ENCODE data around the gene ZNF516.
"Not testable (repeated sequence)": the region's sequence is repeated elsewhere in the genome, so short reads cannot be mapped to it uniquely, and the experiment has no call there.

ZNF516 gene

DNA sequence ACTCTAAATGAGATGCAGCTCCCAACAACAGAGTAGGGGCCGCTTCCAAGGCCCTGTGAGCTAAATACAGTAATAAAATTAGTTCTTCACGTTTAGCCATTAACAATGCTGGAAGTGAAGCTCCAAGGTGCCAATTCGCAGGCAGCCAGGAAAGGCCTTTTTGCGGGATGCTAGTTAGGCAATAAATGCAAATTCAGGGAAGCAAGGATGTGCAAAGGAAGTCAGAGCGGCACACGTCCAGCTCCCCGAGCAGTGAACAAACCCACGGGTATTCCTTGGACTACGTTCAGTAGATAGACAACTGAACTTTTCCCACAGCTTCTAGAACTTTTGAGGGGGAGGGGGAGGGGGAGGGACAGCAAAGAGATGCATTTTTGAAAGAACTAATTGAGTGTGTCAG is 6.9 kb downstream of the ZNF516 start:
- DNase-seq: no peak

DNA sequence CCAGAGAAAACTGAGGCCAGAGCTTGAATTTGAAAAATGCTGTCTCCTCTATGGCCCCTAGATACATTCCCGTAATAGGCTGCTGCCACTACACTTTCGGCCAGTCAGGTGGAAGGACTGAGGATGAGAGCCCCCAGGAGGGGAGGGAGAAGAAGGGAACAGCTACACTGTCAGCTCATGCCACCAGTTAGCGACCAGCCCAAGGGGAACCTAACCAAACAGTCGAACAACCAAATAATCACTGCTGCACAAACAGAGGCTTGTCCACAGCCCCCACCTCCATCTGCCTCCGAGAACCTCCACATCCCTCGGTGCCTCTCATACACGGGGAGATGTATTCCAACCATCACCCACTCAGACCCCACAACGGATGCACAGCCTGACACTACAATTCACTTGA is 7.3 kb downstream of the ZNF516 start:
- DNase-seq: no peak

GRCh38 chr18:76487070-76487469 is 8.0 kb downstream of the ZNF516 start:
- no peak for DNase-seq

DNA sequence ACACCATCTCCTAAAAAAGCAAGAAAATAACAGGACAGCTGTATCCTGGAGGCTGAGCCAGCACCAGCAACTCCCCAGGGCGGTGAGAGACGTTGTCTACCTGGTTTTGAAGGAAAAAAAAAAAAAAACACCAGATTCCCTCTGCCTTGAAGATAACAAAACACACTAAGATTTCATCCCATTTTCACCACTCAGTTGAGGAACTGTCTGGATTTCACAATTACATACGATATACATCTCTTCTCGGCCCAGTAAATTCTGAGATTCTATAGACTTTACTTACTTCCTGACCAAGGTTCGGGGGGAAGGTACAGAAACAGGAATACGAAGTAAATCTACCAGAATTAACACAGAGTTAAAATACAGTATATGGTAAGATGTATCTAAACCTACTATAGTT is 8.5 kb downstream of the ZNF516 start:
- DNase-seq: no peak

DNA sequence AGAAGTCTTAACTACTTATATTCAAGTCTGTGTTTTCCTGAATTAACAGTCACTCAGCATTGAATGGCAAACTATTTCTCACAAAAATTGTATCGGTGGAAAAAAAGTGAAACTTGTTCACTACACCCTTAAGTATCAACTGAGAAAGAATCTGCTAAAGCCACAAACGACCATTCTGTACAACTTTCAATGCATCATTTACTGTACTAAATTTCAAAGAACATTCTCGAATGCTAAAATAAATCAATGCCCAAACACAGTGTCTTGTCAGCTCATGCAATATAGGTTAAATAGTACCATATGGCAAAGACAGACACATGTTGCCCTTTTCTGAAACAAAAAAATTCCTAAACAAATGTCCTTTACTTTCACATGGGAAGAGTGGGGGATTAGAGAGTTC is 9.0 kb downstream of the ZNF516 start:
- DNase-seq: no peak

GRCh38 chr18:76484749-76485387 is 10.2 kb downstream of the ZNF516 start:
- no peak for DNase-seq

GRCh38 chr18:76483780-76484179 is 11.3 kb downstream of the ZNF516 start:
- no peak for DNase-seq

GRCh38 chr18:76482971-76483691 is 11.9 kb downstream of the ZNF516 start:
- DNase-seq: no peak

DNA sequence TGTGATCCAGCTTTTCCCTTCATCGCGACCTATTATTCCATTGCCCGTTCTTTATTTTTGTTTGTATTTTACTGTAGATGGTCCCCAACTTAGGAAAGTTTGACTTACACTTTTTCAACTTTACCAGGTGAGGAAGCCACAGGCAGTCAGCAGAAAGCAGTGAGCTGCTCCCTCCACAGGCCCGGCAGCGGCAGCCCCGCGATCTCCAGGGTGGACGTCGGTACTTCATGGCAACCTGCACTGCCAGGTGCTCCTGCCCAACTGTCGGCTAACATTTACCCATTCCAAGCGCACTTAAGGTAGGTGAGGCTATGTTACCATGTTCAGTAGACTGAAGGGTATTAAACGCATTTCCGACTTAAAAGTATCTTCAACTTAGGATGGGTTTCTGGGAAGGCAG is 12.8 kb downstream of the ZNF516 start:
- no peak for DNase-seq

DNA sequence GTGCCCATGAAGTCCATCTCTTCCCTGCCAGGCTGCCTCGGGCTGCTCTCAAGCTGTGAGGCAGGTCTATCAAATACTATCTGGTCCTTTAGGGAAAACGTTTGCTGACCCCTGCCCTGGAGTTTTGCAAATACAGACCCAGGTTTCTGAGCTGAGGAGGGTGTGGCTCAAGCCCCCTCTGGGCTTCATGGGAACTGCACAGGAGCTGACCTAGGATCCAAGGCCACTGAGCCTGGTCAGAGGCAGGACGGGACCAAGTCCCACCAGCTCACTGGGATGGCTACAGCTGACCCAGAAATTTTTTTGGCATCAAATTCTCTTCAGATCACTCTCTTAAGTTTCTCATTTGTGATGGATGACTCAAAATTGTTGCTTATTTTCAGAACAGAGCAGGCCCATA is 14.1 kb downstream of the ZNF516 start:
- DNase-seq: no peak

- no peak for DNase-seq
Observed at GRCh38 chr18:76479351-76480238, 15.4 kb downstream of the ZNF516 start.

- DNase-seq: no peak
Observed at GRCh38 chr18:76476665-76477561, 18.1 kb downstream of the ZNF516 start.

DNA sequence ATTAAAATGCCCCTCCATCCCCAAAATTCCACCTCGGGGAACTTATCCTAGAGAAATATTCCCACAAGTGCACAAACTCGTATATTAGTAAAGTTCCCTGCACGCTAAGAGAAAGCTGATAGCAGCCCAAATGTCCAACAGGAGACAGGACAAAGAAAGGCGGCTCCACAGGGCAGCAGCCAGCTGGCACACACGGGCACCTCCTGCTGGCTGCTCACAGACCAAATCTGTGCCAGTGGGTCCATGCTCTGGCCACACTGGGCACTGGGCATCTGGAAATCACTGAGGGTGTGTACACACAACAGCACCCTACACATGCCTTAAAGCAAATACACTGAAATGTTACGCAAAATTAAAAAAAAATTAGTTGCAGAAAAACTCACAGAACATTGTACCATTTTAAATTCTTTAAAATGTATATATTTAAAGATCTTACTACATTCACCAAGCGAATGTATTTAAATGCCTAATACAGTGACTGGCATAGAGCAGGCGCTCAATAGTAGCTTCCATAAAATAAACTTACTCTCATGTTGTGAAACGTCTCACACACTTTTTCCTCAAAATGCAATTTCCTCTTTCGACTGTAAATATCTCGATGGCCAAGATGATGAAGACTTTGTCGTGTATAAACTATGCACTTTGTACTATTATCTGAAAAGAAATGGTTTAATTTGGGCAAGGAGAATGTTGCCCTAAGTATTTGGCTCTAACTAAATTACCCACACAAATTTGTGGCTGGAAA is 19.4 kb downstream of the ZNF516 start:
- DNase-seq: no peak

GRCh38 chr18:76474824-76475223 is 20.2 kb downstream of the ZNF516 start:
- DNase-seq: no peak

- DNase-seq: not testable (repeated sequence)
Observed at GRCh38 chr18:76473521-76473920, 21.5 kb downstream of the ZNF516 start.

DNA sequence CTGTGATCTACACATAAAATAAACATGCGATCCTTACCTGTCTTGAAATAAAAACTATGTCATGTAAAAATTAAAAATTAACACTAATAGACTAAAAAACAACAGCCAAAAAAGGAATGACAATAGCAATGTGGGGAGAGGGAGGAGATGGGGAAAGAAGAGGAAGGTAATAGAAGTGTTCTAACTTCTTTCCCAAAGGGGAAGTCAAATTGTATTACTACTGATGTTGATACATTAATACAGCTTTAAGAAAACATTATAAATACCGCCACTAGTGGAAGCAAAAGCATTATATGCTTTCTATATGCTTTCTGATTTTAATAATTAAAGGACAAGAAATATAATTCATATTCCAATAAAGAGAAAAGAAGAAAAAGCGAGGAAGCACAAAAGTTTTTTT is 22.2 kb downstream of the ZNF516 start:
- no peak for DNase-seq

- no peak for DNase-seq
Observed at GRCh38 chr18:76471593-76471992, 23.4 kb downstream of the ZNF516 start.

DNA sequence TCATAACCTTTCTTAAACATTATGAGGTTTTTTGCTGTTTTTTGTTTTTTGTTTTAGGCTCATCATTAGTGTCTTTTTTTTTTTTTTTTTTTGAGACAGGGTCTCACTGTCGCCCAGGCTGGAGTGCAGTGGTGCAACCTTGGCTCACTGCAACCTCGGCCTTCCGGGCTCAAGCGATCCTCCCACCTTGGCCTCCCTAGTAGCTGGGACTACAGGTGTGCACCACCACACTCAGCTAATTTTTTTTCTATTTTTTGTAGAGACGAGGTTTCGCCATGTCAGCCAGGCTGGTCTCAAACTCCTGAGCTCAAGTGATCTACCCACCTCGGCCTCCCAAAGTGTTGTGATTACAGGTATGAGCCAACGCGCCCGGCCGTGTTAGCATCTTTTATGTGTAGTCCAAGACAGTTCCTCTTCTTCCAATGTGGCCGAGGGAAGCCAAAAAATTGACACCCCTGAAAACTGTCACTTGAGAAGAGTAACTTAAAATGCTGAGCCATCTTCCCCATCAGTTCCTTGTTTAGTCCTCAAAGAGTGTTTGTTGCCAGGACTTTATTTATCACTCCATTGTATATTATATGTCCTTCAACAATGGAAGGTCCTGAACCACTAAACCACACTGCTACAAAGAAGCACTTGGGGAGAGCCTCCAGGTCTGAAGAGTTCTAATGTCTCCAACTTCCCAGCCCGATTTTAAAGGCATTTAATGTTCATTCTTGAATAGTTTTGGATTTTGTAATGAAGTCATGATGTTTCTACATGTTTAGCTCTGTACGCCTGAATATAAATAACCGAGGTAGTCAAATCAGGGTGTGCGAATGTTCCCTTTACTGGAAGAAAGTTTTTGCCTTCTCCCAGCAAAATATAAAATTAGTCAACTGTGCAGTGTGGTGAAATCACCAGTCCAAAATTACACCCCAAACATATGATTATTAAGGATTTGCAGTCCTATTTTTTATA is 26.4 kb downstream of the ZNF516 start:
- DNase-seq: no peak

DNA sequence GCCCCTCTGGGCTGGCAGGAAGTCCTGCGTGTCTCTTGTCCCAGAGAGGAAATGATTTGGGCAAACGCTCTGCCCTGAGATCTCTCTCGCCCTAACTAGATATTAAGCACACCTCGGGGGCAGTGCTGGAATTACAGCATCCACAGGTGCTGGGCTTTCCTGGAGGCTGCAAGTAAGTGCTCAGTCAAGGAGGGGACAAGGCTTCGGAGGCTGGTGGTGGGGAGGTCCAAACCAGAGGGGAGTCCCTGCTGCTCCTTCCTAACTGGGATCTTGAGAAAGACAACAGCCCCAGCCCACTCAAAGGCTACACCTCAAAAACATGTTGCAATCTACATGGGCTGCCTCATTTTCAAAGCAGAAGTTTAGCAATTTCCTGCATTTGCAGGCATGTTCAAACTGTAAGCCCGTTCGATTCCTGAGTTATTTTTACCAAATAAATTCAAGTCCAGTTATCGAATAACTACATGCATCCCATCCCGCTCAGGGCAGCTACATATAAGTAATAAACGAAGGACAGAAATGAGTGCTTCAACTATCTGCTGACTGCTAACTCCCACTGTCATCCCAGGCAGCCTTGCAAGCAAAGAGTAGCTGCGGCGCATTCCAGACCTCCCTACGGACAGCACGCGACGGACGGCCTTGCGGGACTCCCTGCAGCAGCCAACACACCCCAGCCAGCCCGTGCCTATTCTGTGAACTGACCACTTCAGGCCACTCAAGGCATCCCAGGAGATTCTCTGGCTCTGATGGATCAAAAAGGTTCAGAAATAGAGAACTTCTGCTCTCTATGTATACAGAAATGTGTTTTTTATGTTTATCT is 27.5 kb downstream of the ZNF516 start:
- no peak for DNase-seq

Data from activated CD4-positive, alpha-beta T cell treated with anti-CD3 and anti-CD28 coated beads for 48 hours (primary cell).